CD14-positive monocyte (primary cell): ENCODE measurements around the gene RAF1. TPM values are rescaled to one million over a fixed set of nuclear protein-coding genes. Genes with fewer than 3 reads are reported as not detected.
A peak's percentile ranks its signal among the peaks of the same experiment; 100 is the strongest.
"Not testable (repeated sequence)": the region's sequence is repeated elsewhere in the genome, so short reads cannot be mapped to it uniquely, and the experiment has no call there.

Source experiments
- DNase-seq, 3 donors: peaks; one replicate each; pipeline ENCODE4 v3.0.0-alpha.2; 2011 to 2022
- H2AFZ ChIP-seq: 2 replicates; pipeline ENCODE4 v1.6.0; 2012; ENCODE audit warnings: mild to moderate bottlenecking, low read depth, low read length, inconsistent platforms; ENCODE audit not compliant: insufficient read depth, poor library complexity, severe bottlenecking
- H3K27ac ChIP-seq, 2 donors: 1 replicate in 1 of 2; 2 replicates in 1 of 2; pipeline ENCODE4 v1.5.1; 2012 to 2013; ENCODE audit warnings: low read length in 2 of 2, control low read depth in 1 of 2, inconsistent platforms in 1 of 2, low read depth in 1 of 2, mild to moderate bottlenecking in 1 of 2
- H3K27me3 ChIP-seq, 2 donors: one replicate each; pipeline versions ENCODE4 v1.6.0 to v1.6.1; 2011 to 2013; ENCODE audit warnings: low read length in 2 of 2; ENCODE audit not compliant: control insufficient read depth in 2 of 2, insufficient read depth in 2 of 2
- H3K36me3 ChIP-seq, 2 donors: replicated peaks in 1 of 2; 1 replicate in 1 of 2; 2 replicates in 1 of 2; pipeline versions ENCODE4 v1.5.1 to v1.6.1; 2012 to 2013; ENCODE audit warnings: low read length in 2 of 2, control low read depth in 1 of 2, inconsistent platforms in 1 of 2, mild to moderate bottlenecking in 1 of 2; ENCODE audit not compliant: insufficient read depth in 2 of 2, control insufficient read depth in 1 of 2
- H3K4me1 ChIP-seq, 2 donors: 1 replicate in 1 of 2; 2 replicates in 1 of 2; pipeline versions ENCODE4 v1.5.1 to v1.6.1; 2012 to 2013; ENCODE audit warnings: low read length in 2 of 2, control low read depth in 1 of 2, inconsistent platforms in 1 of 2, mild to moderate bottlenecking in 1 of 2, moderate library complexity in 1 of 2; ENCODE audit not compliant: insufficient read depth in 2 of 2, control insufficient read depth in 1 of 2
- H3K4me2 ChIP-seq: replicated peaks from 2 replicates; pipeline ENCODE3; 2012; ENCODE audit warnings: low read length, moderate library complexity, mild to moderate bottlenecking; ENCODE audit not compliant: poor library complexity, severe bottlenecking; ENCODE audit errors: extremely low read depth
- H3K4me3 ChIP-seq, 3 experiments: fragments of 200-600 bp in 1 of 3; sonication (generic) in 1 of 3; replicated peaks in 1 of 3; 1 replicate in 2 of 3; 2 replicates in 1 of 3; pipeline ENCODE4 v1.5.1; 2011 to 2013; ENCODE audit warnings: low read length in 3 of 3, mild to moderate bottlenecking in 3 of 3, control low read depth in 2 of 3, low read depth in 2 of 3, inconsistent platforms in 1 of 3, moderate library complexity in 1 of 3
- H3K79me2 ChIP-seq: 2 replicates; pipeline ENCODE4 v1.6.0; 2012; ENCODE audit warnings: mild to moderate bottlenecking, control low read depth, inconsistent platforms, low read length, moderate library complexity; ENCODE audit not compliant: insufficient read depth
- H3K9ac ChIP-seq: 2 replicates; pipeline ENCODE4 v1.6.0; 2017; ENCODE audit warnings: low read length, mild to moderate bottlenecking; ENCODE audit not compliant: insufficient read depth, poor library complexity, severe bottlenecking
- H3K9me3 ChIP-seq, 2 donors: replicated peaks in 1 of 2; 1 replicate in 1 of 2; 2 replicates in 1 of 2; pipeline versions ENCODE4 v1.5.1 to v1.6.1; 2012 to 2013; ENCODE audit warnings: low read length in 2 of 2, control low read depth in 1 of 2; ENCODE audit not compliant: control insufficient read depth in 1 of 2, insufficient read depth in 1 of 2
- H4K20me1 ChIP-seq: 2 replicates; pipeline ENCODE4 v1.6.0; 2012; ENCODE audit warnings: mild to moderate bottlenecking, low read length, control low read depth, moderate library complexity; ENCODE audit not compliant: insufficient read depth
- H3K27ac Mint-ChIP-seq, 7 donors: one replicate each; pipeline ENCODE4 v1.8.0; 2020; ENCODE audit warnings: mild to moderate bottlenecking in 7 of 7, mixed read lengths in 7 of 7, moderate library complexity in 6 of 7, inconsistent platforms in 2 of 7
- H3K27me3 Mint-ChIP-seq, 3 donors: one replicate each; pipeline ENCODE4 v1.8.0; 2021 to 2022; ENCODE audit warnings: low read depth in 3 of 3, mild to moderate bottlenecking in 3 of 3, mixed read lengths in 3 of 3, moderate library complexity in 3 of 3, inconsistent platforms in 1 of 3
- H3K36me3 Mint-ChIP-seq, 2 donors: one replicate each; pipeline ENCODE4 v1.8.0; 2020; ENCODE audit warnings: mixed read lengths in 2 of 2, inconsistent platforms in 1 of 2, mild to moderate bottlenecking in 1 of 2
- H3K4me1 Mint-ChIP-seq: one replicate; pipeline ENCODE4 v1.8.0; 2020; ENCODE audit warnings: mild to moderate bottlenecking, mixed read lengths
- H3K4me3 Mint-ChIP-seq, 2 donors: one replicate each; pipeline ENCODE4 v1.8.0; 2020; ENCODE audit warnings: mild to moderate bottlenecking in 2 of 2, mixed read lengths in 2 of 2, moderate library complexity in 1 of 2
- H3K9me3 Mint-ChIP-seq, 7 donors: one replicate each; pipeline ENCODE4 v1.8.0; 2020 to 2022; ENCODE audit warnings: mixed read lengths in 7 of 7, mild to moderate bottlenecking in 6 of 7, moderate library complexity in 6 of 7, inconsistent platforms in 2 of 7
- WGBS: methylation state at CpG from one replicate; pipeline ENCODE4 v1.1.5; 2013; ENCODE audit warnings: missing lambda C conversion rate; ENCODE audit not compliant: insufficient coverage; 5-methylcytosine and 5-hydroxymethylcytosine counted together
- intact Hi-C, 2 donors: fragments of 100-400 bp; cut with micrococcal nuclease; formaldehyde crosslinking; loops; one replicate each; pipeline versions ENCODE4 v1.15.0 to v1.15.1; 2023
- polyA plus RNA-seq, 3 donors: library from polyadenylated mRNA; depleted of rRNA in 1 of 3; unstranded in 2 of 3; stranded (reverse) in 1 of 3; fragments of 300-500 nt in 2 of 3; fragments of >200 nt in 1 of 3; fragmentation: Illumina TruSeq in 2 of 3; gene quantifications; 1 replicate in 2 of 3; 2 replicates in 1 of 3; pipeline ENCODE4 v1.2.3, GENCODE V29; 2012 to 2021
- TF ChIP-seq, protein P1 (sequence below): fragments of 200-600 bp; IDR thresholded peaks from one replicate; pipeline ENCODE4 v1.8.0; 2022; ENCODE audit warnings: antibody characterized with exemption, mild to moderate bottlenecking

The RAF1 gene
- polyA plus RNA-seq, 3 donors: 73.0 to 181 (median 79.5) TPM

DNA sequence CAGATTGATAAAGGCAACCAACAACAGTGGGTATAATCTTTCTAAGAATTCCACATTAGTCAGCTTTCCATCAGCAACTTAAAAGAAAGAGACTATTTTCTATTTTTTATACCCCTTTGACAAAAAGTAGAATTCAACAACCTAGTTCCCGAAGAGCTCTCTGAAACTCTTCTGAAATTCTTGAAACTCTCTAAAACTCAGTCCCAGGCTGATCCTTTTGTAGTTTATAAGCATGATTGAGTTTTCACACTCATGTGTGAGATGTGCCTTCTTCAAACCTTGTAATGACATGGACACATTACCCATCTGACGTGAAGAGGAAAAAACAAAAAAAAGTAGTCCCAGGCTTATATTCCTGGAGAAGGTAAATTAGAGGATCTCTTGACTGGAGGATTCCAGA is 31.4 kb downstream of the RAF1 start:
- Mint-ChIP-seq H3K9me3 (no peaks in the 10 kb centered on the region), H3K4me1 (peaks cover 30% of the 10 kb centered on the region), H3K36me3 (peaks cover 8 to 27% of the 10 kb centered on the region in 2 donors), H3K4me3 (no peak overlapping the region), H3K27me3 (peaks cover 0 to 2% (median 0%) of the 10 kb centered on the region in 3 donors), H3K27ac (peak overlapping the region in 4 of 7 donors; percentile 23 to 79 (median 48))
- TF ChIP-seq, protein P1, sequence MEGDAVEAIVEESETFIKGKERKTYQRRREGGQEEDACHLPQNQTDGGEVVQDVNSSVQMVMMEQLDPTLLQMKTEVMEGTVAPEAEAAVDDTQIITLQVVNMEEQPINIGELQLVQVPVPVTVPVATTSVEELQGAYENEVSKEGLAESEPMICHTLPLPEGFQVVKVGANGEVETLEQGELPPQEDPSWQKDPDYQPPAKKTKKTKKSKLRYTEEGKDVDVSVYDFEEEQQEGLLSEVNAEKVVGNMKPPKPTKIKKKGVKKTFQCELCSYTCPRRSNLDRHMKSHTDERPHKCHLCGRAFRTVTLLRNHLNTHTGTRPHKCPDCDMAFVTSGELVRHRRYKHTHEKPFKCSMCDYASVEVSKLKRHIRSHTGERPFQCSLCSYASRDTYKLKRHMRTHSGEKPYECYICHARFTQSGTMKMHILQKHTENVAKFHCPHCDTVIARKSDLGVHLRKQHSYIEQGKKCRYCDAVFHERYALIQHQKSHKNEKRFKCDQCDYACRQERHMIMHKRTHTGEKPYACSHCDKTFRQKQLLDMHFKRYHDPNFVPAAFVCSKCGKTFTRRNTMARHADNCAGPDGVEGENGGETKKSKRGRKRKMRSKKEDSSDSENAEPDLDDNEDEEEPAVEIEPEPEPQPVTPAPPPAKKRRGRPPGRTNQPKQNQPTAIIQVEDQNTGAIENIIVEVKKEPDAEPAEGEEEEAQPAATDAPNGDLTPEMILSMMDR: no peak
- no peak overlapping the region for H3K9ac ChIP-seq
- peak overlapping the region in 1 of 2 donors; percentile 42 for H3K27ac ChIP-seq
- H3K36me3 ChIP-seq: peaks cover 5 to 16% of the 10 kb centered on the region in 2 donors
- intact Hi-C loops: no loop called here
- WGBS: no CpG with 5 or more reads among the region's 2 CpGs
- no peak overlapping the region for H3K4me2 ChIP-seq
- DNase-seq: no peak
- H3K4me1 ChIP-seq: peaks cover 0 to 10% of the 10 kb centered on the region in 2 donors
- no peaks in the 10 kb centered on the region for H3K27me3 ChIP-seq
- no peak overlapping the region for H3K4me3 ChIP-seq
- no peak overlapping the region for H2AFZ ChIP-seq
- peaks cover 97% of the 10 kb centered on the region for H4K20me1 ChIP-seq
- H3K9me3 ChIP-seq: no peaks in the 10 kb centered on the region
- H3K79me2 ChIP-seq: peaks cover 100% of the 10 kb centered on the region

DNA sequence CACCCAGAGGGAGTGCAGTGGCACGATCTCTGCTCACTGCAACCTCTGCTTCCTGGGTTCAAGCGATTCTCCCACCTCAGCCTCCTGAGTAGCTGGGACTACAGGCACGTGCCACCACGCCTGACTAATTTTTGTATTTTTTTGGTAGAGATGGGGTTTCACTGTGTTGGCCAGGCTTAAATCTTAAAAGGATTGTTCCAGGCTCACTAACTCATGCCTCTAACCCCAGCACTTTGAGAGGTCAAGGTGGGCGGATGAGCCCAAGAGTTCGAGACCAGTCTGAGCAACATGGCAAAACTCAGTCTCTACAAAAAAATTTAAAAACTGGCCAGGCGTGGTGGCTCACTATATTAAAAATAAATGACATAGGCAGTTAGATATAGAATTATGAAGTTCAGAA is 33.1 kb downstream of the RAF1 start:
- Histone ChIP-seq H3K4me1 (peaks cover 9 to 15% of the 10 kb centered on the region in 2 donors), H4K20me1 (peaks cover 97% of the 10 kb centered on the region)
- H3K4me3 Mint-ChIP-seq: not testable (repeated sequence)

More for the DNA sequence above, 33.1 kb downstream of the RAF1 start:
- DNase-seq, H3K4me3 ChIP-seq, intact Hi-C loops, H3K9me3 ChIP-seq, H3K36me3 ChIP-seq, H3K9ac ChIP-seq, H3K9me3 Mint-ChIP-seq, H3K27me3 ChIP-seq, H3K27me3 Mint-ChIP-seq, H2AFZ ChIP-seq, H3K4me2 ChIP-seq: not testable (repeated sequence)
- Mint-ChIP-seq H3K4me1 (peaks cover 40% of the 10 kb centered on the region), H3K27ac (peak overlapping the region in 6 of 7 donors; percentile 30 to 75 (median 55)), H3K36me3 (peaks cover 4 to 15% of the 10 kb centered on the region in 2 donors)
- H3K27ac ChIP-seq: peak overlapping the region in 1 of 2 donors; percentile 55
- H3K79me2 ChIP-seq: peaks cover 100% of the 10 kb centered on the region
- 97% methylated on average over 4 of the region's 7 CpGs for WGBS
